ENCODE measurements around the gene OR2J3. TPM values are rescaled to one million over a fixed set of nuclear protein-coding genes. Genes with fewer than 3 reads are reported as not detected.
"Not testable (repeated sequence)": the region's sequence is repeated elsewhere in the genome, so short reads cannot be mapped to it uniquely, and the experiment has no call there.

The OR2J3 gene
- total RNA-seq, 1 experiment from 2014 or later = not detected

GRCh38 chr6:29153083-29153482 lies 45.2 kb downstream of the OR2J3 start:
- in situ Hi-C loops (cut with HindIII; ENCODE audit: low sequenced_read_pairs) = no loop called here
- no peak for DNase-seq (ENCODE audit: low spot score)

- in situ Hi-C loops (cut with HindIII; ENCODE audit: low sequenced_read_pairs) = not testable (repeated sequence)
Observed at GRCh38 chr6:29155182-29155581, 47.3 kb downstream of the OR2J3 start.

GRCh38 chr6:29159922-29160321 lies 52.1 kb downstream of the OR2J3 start:
- in situ Hi-C loops (cut with HindIII; ENCODE audit: low sequenced_read_pairs); DNase-seq (ENCODE audit: low spot score): not testable (repeated sequence)

More at GRCh38 chr6:29155182-29155581, 47.3 kb downstream of the OR2J3 start:
- DNase-seq (ENCODE audit: low spot score) = not testable (repeated sequence)

Other genes with a start within 250 kb of the OR2J3 start
- gene TRIM27, start 184.1 kb upstream of the OR2J3 start, total RNA-seq (2014; rRNA removed; shearing (Covaris generic)) = 126 and 144 TPM in 2 replicates
- gene ZNF311, start 102.7 kb upstream of the OR2J3 start, total RNA-seq (2014; rRNA removed; shearing (Covaris generic)) = not detected in 2 replicates
- not detected in 2 replicates for gene OR2W1, start 62.9 kb upstream of the OR2J3 start, total RNA-seq (2014; rRNA removed; shearing (Covaris generic))
- gene OR2B3, start 20.7 kb upstream of the OR2J3 start, total RNA-seq (2014; rRNA removed; shearing (Covaris generic)) = not detected in 2 replicates
- not detected in 2 replicates for gene OR2J1, start 8.6 kb upstream of the OR2J3 start, total RNA-seq (2014; rRNA removed; shearing (Covaris generic))
- not detected in 2 replicates for gene OR2J2, start 62.8 kb downstream of the OR2J3 start, total RNA-seq (2014; rRNA removed; shearing (Covaris generic))
- not detected in 2 replicates for gene OR14J1, start 193.6 kb downstream of the OR2J3 start, total RNA-seq (2014; rRNA removed; shearing (Covaris generic))